GM08714 (cell line): ENCODE results near the gene KLK2.

ENCODE experiments used
- H3K4me3 ChIP-seq: fragments of 200-500 bp; sonication (Bioruptor generic); 2 replicates; pipeline ENCODE4 v1.5.1; 2014; ENCODE audit warnings: mild to moderate bottlenecking, low read length, inconsistent platforms
- ZNF274 ChIP-seq: IDR thresholded peaks from 2 replicates; pipeline ENCODE4 v1.6.1; 2012; ENCODE audit warnings: mild to moderate bottlenecking, low read depth, low read length

The KLK2 gene

GRCh38 chr19:50873056-50873455, at the start of gene KLK2:
TSS of gene KLK2 (plus strand) at chr19:50873439. CDS start at chr19:50873474, 35 bp downstream.
- H3K4me3 ChIP-seq, result no peak within 1 kb of the TSS
- no peak for TF ChIP-seq ZNF274

DNA sequence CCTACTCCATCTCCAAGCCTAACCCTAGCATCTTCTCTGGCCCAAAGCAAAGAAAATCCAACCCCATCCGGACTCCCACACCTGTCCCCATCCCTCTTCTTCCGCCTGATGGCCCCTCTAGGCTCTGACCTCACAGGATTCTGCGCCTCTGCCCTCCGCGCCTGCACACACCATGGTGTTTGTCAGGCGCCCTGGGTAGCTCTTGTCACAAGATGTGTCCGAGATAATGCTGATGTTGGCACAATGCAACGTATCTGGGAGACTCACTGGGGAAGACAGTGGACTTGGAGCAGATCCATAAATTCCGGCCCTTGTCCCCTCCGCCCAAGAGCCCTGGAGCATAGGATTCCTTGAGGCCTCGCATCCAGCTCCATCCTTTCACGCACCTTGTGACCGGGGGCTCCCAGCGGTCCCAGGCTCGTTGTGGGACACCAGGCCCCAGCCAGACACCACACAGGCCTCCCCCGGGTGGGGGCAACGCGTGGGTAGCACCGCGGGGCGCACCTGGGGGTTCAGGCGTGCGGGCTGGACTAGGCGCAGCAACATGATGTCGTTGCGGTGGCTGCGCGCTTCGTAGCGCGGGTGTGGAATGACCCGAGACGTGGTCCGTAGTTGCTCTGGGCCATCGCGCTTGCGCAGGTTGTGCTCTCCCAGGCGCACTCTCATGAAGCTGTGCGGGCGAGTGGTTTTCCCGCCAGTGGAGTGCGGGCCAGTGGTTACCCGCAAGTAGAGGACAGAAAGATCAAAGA, 46.6 kb upstream of the KLK2 start:
- H3K4me3 ChIP-seq, result no peak overlapping the region
- no peak for TF ChIP-seq ZNF274

DNA sequence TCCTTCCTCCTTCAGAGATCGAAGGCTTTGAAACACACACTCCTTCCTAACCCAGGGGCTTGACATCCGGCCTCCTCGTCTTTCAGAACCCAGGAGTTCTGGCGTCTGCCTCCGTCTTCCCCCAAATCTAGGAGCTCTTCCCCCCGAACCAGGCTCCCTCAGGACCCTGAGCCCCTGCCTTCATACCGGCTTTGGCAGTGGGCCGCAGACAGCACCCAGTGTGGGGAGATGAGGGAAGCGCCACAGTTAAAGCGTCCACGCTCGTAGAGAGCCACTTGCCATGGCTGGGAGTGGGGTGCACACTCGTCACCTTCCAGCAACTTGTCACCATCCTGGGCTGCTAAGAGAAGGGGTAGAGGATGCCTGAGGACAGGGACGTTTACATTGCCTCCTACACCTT, 45.8 kb upstream of the KLK2 start:
- TF ChIP-seq ZNF274, result no peak

GRCh38 chr19:50829801-50830200, 43.4 kb upstream of the KLK2 start:
- TF ChIP-seq ZNF274, result no peak
- no peak overlapping the region for H3K4me3 ChIP-seq

More for the DNA sequence above, 45.8 kb upstream of the KLK2 start:
- H3K4me3 ChIP-seq, result no peak overlapping the region

GRCh38 chr19:50830266-50831025, 42.8 kb upstream of the KLK2 start:
- TF ChIP-seq ZNF274, result no peak
- H3K4me3 ChIP-seq, result no peak overlapping the region

- no peak overlapping the region for H3K4me3 ChIP-seq
- TF ChIP-seq ZNF274, result no peak
These were observed 42.2 kb upstream of the KLK2 start for GRCh38 chr19:50831026-50831396.

- H3K4me3 ChIP-seq, result no peak overlapping the region
- TF ChIP-seq ZNF274, result no peak
These were observed 40.6 kb upstream of the KLK2 start for GRCh38 chr19:50832666-50833065.

DNA sequence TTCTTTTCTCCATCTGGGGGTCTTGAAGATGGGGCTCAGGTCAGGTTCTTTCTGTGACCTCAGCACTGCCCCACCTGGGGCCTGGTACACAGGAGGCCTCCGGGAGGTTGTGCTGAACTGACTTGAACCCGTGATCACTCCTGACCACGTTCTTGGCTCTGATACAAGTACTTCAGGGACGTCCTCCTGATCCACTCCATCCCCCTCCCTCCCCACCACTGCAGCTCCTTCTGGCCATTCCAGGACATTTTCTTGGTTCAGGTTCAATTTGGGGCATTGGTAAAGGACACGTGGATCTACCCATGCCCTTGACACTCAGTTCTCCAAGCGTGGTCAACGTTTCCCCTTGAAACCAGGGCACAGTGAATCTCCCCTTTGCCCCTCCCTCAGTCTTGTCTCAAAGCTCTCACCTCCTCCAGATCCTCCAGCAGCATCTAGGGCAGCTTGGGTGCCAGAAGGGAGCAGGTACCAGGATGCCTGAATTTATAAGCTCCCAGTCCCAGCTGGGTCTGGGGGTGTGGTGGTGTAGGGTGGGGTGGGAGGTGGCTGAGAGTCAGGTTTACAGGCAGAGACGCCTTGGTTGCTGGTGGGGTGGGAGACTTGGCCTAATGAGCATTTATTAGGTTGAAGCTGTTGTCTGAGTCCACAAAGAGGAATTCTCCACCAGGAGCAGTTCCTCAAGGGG, 40.0 kb upstream of the KLK2 start, which contains the start of gene KLK15:
Gene KLK15 (minus strand): TSS at position 458 of the 685 bp plus-strand sequence. CDS start 2,082 bp downstream, outside the sequence.
- TF ChIP-seq ZNF274, result no peak

DNA sequence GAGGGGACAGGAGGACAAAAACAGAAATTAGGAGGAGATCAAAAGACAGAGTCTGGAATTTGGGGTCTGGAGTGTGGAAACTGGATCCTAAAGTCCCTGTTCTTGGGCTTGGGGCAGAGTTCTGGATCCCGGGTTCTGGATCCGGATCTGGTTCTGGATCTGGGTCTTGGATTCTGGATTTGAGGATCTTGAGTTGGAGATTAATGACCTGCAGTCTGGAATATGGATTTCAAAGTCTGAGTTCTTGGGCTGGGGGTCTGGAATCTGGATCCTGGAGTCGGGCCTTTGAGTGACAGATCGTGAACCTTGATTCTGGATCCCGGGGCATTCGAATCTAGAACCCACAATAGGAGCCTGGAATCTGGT, 39.5 kb upstream of the KLK2 start:
- TF ChIP-seq ZNF274, result no peak
- no peak overlapping the region for H3K4me3 ChIP-seq

More for the DNA sequence above, 40.0 kb upstream of the KLK2 start, which contains the start of gene KLK15:
- no peak within 1 kb of the TSS for H3K4me3 ChIP-seq

DNA sequence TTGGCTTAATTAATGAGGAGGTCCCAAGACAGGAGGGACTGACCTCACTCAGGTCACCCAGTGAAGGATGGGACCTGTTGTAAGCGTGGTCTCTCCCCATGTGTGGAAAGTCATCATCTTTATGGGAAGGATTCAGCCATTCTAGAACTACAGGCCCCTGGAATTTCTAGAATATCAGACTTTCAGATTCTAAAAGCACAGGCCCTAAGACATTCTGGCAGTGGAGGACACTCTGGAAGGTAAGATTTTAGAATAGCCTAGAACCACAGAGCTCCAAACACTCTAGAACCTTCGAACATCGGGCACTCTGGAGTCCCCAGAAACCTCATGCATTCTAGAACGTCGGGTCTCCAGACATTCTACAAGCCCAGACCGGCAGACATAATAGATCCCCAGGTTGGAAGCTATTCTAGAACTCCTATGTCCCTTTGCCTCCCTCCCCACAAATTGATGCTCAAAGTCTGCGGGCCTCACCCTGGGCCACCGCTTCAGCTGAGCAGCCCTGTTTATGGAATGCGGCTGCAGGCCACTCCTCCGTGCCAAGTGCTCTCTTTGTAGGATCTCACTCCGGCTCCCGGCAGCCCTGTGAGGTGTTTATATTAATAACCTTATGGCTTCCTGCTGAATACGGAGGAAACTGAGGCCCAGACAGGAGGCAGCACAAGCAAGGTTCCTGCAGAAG, 38.0 kb upstream of the KLK2 start:
- TF ChIP-seq ZNF274, result no peak
- H3K4me3 ChIP-seq, result peak overlapping the region; percentile 59; the same call in 1 of the 2 replicates

GRCh38 chr19:50835785-50836542, 37.3 kb upstream of the KLK2 start:
- no peak for TF ChIP-seq ZNF274
- H3K4me3 ChIP-seq, result peak overlapping the region; percentile 59; the same call in 1 of the 2 replicates

- no peak for TF ChIP-seq ZNF274
- H3K4me3 ChIP-seq, result no peak overlapping the region
These were observed 36.6 kb upstream of the KLK2 start for GRCh38 chr19:50836543-50837195.

DNA sequence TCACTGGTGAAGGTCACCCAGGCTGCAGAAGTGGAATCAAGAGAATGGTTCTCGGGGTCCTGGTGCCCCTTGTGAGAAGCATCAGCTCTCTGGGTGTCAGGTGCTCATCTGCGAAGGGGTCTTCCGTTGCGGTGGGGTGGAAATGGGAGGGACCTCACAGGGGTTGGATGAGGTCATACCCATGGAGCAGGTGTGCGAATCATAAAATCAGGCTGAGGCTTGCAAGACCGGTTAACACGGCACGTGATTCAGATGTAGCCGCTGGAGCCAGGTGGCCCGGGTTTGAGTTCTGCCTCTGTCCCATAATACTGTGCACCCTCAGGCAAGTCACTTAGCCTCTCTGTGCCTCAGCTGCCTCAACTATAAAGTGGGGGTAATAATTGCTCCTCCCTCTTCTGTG, 35.9 kb upstream of the KLK2 start:
- no peak for TF ChIP-seq ZNF274
- H3K4me3 ChIP-seq, result no peak overlapping the region
